HPDE6-E6E7 (cell line): ENCODE data around the gene KRTAP5-10.
"Not testable (repeated sequence)": the region's sequence is repeated elsewhere in the genome, so short reads cannot be mapped to it uniquely, and the experiment has no call there.

Source experiments
- DNase-seq: peaks from one replicate; pipeline ENCODE4 v3.0.0; 2011; ENCODE audit warnings: missing footprints; ENCODE audit errors: extremely low spot score

KRTAP5-10 gene, protein sequence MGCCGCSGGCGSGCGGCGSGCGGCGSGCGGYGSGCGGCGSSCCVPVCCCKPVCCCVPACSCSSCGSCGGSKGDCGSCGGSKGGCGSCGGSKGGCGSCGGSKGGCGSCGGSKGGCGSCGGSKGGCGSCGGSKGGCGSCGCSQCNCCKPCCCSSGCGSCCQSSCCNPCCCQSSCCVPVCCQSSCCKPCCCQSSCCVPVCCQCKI

DNA sequence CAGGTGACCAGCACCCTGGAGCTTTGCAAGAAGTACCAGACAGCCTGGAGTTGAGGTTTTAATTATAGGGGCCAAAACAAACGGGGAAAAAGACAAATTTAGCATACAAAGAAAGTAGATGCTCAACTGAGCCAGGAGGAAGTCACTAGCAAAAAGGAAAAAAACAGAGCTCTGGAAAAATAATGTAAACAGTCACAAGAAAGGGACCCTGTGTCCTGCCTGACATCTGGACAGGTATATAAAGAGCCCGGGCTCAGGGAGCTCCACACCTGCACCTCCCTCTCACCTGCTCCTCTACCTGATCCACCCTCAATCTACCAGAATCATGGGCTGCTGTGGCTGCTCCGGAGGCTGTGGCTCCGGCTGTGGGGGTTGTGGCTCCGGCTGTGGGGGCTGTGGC is at the start of gene KRTAP5-10:
Gene KRTAP5-10, plus strand, starts transcription at position 301 of the 400 bp plus-strand sequence. Its CDS starts 25 bp downstream, at position 326.
- no peak for DNase-seq

DNA sequence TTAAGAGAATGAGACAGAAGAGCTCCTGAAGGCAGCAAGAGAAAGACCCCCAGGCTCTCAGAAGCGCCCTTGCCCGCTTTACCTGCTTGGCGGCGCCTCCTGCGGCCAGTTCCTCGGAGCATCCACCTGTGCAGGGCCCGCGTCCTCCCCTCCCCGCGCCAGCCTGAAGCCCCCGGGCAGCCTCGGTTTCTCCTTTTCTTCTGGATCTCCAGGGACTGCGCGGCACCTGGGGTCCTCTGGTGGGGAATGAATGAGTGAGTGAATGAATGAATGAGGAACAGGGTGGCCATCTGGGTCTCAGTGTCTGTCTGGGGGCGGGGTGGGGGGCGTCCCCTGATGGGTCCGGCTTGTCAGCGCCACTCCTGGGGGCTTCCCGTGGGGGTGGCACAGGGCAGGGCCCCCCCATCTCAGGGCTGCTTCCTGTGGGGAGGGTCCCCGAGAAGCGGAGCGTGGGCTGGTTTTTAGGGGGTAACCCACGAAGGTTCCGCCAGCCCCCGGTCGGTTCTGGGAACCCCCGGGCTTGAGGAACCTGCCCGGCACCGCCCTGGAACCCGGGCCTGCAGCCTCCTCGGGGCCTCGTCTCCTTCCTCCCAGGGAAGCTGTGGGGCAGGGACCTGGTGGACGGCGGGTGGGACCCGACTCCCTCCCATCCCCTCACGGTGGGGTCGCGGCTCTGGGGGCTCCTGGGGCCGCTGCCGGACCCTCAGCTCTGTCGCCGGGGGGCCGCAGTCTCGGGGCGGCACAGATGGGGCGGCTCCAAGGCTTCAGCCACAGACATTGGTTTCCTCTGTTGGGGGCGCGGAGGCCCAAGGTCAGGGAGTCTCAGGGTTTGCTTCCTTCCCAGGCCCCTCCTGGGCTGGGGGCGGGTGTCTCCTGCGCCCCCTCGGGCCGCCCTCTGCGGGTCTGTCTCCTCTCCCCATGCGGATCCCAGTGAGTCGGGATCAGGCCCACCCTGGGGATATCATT is 46.6 kb upstream of the KRTAP5-10 start:
- no peak for DNase-seq

DNA sequence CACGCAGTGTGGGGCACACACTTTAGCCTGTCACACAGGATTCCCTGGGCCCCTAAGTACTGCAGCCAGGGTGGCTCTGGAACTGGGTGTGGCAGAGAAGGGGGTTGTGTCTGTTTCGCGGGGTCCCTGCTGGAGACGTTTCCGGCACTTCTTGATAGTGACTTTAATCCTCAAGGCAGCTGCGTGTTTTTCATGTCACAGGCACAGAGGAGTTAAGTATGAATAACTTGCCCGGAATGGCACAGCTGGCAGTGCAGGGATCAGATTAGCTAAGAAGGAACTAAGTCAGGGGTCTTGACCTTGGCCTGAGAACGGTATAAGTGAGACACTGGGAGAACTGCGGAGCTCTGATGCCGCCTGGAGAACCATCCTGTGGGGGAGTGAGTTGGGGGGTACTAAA is 45.8 kb upstream of the KRTAP5-10 start:
- DNase-seq: no peak

DNA sequence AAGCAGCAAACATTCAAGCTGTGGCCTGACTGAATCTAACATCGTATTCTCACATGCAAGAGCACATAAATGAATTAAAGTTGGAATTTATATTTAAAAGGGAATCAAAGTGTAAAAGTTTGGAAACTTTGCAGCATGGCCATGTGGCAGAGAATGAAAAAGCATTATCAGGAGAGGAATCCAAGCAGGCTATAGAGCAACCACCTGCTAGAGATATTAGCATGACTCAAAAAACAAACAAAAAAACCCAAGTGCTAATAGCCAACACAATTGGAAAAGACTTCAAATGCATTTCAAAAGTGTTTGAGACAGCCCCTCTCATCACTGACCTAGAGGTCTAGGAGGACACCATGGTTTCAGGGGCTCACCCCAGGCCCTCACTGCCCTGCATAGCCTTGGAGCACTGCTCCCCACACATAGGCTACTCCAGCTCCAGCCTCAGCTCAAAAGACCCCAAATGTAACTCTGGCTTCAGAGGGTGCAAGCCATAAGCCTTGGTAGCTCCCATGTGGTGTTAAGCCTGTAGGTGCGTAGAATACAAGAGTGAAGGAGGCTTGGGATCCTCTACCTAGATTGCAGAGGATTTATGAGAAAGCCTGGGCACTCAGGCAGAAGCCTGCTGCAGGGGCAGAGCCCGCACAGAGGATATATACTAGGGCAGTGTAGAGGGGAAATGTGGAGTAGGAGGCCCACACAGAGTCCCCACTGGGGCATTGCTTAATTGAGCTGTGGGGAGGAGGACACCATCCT is 40.0 kb upstream of the KRTAP5-10 start:
- DNase-seq: no peak

DNA sequence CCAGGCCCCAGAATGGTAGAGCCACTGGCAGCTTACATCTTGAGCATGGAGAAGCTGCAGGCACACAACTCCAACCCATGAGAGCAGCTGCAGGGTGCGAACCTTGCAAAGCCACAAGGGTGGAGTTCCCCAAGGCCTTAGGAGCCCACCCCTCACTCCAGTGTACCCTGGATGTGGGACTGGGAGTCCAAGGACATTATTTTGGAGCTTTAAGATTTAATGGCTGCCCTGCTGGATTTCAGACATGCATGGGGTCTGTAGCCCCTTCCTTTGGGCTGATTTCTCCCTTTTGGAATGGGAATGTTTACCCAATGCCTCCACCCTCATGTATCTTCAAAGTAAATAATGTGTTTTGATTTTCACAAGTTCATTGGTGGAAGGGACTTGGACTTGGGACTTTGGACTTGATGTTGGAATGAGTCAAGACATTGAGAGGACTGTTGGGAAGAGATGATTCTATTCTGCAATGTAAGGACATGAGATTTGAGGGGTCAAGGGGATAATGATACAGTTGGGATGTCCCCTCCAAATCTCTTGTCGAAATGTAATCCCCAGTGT is 39.3 kb upstream of the KRTAP5-10 start:
- no peak for DNase-seq

DNA sequence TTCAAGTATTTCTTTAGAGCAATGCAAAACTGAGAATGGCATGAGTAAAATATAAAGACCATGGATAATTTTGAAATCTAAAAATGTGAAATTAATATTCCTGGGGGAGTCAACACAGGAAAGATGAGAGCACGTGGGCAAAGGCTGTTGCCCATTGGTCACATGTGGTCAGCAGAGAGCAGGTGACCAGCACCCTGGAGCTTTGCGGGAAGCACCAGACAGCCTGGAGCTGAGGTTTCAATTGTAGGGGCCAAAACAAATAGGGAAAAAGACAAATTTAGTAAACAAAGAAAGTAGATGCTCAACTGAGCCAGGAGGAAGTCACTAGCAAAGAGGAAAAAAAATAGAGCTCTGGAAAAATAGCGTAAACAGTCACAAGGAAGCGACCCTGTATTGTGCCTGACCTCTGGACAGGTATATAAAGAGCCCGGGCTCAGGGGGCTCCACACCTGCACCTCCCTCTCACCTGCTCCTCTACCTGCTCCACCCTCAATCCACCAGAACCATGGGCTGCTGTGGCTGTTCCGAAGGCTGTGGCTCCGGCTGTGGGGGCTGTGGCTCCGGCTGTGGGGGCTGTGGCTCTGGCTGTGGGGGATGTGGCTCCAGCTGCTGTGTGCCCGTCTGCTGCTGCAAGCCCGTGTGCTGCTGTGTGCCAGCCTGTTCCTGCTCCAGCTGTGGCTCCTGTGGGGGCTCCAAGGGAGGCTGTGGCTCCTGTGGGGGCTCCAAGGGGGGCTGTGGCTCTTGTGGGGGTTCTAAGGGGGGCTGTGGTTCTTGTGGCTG is 38.4 kb upstream of the KRTAP5-10 start, which contains the start of gene KRTAP5-7:
Gene KRTAP5-7, plus strand, starts transcription at position 472 of the 780 bp plus-strand sequence. Its CDS starts 34 bp downstream, at position 506.
- DNase-seq: not testable (repeated sequence)

DNA sequence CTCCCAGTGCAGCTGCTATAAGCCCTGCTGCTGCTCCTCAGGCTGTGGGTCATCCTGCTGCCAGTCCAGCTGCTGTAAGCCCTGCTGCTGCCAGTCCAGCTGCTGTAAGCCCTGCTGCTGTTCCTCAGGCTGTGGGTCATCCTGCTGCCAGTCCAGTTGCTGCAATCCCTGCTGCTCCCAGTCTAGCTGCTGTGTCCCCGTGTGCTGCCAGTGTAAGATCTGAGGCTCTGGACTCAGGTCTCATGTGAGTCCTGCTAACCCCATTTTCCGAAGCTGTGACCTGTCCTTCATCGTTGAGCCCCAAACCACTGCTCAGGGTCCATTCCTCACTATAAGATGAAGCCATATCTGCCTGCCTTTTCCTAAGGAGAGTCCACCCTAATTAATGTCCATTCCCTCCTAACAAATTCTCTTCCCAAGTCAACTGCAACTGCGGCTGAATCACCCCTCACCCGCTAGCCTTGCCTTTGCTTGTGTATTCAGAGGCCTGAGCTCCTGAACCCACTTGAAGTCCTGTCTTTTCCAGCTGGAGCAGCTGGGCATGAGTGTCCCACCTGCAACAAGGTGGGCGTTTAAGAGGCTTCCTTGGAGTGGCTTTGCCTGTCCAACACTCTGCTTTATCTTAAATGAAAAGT is 37.7 kb upstream of the KRTAP5-10 start:
- no peak for DNase-seq

DNA sequence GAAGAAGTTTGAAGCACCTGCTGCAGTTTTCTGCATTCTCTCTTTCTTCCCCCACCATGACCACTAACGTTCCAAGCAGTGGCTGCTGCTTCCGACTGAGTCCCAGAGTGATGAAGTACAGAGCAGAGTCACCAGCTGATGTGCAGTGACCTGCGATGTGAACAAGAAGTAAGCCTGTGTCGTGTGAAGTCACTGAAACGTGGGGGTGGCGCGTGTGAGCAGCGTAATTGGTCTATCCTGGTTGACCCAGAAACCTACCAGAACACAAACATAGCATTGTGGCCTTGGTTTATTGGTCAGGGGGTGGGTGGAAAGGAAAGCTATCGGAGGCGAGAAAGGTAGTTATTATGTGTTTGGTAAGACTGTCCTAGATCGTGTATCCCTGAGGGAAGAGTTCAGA is 34.8 kb upstream of the KRTAP5-10 start:
- no peak for DNase-seq

DNA sequence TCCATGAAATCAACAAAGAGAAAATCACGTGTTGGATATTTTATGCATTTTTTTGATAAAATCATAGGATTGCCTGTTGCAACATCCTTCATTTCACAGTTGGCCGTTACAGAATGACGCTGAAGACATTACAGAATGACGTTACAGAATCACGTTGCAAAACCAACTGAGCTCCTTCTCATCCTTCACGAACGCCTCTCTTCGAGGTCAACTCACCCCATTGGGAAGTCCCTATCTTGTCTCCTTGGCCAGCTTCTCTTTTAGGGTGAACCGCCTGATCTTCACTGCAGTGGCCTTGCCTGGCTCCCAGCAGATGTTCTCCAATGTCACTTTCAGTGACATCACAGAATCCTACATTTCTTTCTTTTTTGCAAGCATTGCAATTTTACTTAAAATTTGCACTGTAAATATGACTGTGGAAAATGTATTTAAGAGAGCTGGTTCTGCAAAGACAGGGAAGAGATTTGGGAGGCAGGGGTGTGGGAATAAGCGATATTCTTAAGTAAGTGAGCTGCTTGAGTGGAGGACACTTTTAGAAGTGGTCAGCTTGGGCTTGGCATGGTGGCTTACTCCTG is 33.2 kb upstream of the KRTAP5-10 start:
- no peak for DNase-seq

DNA sequence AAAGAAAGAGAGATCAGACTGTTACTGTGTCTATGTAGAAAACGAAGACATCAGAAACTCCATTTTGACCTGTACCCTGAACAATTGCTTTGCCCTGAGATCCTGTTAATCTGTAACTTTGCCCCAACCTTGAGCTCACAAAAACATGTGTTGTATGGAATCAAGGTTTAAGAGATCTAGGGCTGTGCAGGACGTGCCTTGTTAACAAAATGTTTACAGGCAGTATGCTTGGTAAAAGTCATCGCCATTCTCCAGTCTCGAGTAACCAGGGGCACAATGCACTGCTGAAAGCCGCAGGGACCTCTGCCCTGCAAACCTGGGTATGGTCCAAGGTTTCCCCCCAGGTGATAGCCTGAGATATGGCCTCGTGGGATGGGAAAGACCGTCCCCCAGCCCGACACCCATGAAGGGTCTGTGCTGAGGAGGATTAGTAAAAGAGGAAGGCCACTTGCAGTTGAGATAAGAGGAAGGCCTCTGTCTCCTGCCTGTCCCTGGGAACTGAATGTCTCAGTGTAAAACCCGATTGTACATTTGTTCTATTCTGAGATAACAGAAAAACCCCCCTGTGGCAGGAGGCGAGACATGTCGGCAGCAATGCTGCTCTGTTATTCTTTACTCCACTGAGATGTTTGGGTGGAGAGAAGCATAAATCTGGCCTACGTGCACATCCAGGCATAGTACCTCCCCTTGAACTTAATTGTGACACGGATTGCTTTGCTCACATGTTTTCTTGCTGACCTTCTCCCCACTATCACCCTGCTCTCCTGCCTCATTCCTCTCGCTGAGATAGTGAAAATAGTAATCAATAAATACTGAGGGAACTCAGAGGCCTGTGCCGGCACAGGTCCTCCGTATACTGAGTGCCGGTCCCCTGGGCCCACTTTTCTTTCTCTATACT is 30.4 kb upstream of the KRTAP5-10 start:
- DNase-seq: not testable (repeated sequence)

DNA sequence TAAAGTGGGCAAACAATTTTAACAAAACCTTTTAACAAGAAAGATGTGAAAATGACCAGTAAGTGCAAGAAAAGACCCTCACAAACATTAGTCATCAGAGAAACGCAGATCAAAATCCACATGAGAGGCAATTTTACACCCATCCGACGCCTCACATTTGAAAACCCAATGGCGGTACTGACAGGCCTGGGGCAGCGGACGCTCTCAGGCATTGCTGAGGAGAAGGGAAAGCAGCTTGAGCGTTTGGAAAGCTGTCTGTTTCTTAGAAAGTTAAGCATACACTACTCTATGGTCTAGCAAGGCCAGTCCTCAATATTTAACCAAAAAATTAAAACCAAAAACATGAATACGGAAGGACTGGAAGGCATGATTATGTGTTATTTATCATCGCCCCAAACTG is 29.5 kb upstream of the KRTAP5-10 start:
- no peak for DNase-seq

DNA sequence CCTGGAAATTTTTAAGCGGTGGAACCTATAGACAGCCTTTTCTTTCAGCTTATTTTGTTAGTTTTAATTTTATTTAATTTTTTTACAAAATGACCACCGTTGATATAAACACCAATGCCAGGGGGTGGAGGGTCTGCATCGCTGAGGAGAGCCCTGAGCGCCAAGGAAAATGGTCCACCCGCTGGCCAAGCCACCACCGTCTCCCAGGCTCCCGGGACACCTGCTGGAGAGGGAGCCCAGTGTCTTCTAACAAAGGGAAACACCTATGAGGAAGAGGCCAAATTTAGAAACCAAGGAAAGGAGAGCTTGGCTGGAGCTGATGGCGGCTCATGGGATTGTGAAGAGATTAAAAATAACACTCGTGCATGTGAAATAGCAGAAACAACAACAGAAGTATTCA is 27.8 kb upstream of the KRTAP5-10 start:
- DNase-seq: no peak

DNA sequence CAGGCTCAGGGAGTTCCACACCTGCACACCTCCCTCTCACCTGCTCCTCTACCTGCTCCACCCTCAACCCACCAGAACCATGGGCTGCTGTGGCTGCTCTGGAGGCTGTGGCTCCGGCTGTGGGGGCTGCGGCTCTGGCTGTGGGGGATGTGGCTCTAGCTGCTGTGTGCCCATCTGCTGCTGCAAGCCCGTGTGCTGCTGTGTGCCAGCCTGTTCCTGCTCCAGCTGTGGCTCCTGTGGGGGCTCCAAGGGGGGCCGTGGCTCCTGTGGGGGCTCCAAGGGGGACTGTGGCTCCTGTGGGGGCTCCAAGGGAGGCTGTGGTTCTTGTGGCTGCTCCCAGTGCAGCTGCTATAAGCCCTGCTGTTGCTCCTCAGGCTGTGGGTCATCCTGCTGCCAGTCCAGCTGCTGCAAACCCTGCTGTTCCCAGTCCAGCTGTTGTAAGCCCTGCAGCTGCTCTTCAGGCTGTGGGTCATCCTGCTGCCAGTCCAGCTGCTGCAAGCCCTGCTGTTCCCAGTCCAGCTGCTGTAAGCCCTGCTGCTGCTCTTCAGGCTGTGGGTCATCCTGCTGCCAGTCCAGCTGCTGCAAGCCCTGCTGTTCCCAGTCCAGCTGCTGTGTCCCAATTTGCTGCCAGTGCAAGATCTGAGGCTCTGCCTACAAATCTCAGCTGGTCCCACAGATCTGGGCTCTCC is 27.2 kb upstream of the KRTAP5-10 start, which contains the start of gene KRTAP5-8:
Gene KRTAP5-8, plus strand, starts transcription at position 49 of the 689 bp plus-strand sequence. Its CDS starts 31 bp downstream, at position 80.
- DNase-seq: not testable (repeated sequence)

DNA sequence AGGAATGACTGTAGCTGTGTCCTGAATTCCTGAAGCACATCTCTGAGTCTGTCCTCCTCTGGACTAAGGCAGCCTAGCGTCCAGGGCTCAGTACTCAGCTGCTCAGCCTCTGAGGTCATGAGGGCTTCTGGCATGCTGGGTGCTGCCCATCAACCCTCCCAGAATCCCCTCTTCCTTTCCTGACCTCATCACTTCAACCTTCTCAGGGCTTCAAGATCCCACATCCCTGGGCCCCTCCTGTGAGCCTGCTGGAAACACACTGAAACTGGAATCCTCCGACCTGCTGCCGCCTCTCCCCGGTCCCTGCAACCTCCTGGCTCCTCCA is 26.7 kb upstream of the KRTAP5-10 start:
- DNase-seq: no peak

DNA sequence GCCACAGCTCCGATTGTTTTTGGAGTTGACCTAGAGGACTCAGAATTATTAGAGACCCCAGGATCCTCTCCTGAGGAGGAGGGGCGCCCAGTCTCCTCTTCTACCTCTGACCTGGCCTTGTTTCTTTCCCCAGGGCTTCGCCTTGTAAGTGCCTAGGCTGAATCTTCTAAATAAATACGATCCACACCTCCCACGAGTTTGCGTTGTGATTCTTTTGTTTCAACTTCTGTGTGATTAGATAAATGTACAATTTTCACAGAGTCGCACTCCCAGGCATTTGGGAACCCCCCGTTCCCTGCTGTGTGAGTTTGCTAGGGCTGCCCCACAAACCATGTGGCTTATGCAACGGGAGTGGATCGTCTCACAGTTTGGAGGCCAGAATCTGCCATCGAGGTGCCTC is 26.3 kb upstream of the KRTAP5-10 start:
- DNase-seq: no peak

DNA sequence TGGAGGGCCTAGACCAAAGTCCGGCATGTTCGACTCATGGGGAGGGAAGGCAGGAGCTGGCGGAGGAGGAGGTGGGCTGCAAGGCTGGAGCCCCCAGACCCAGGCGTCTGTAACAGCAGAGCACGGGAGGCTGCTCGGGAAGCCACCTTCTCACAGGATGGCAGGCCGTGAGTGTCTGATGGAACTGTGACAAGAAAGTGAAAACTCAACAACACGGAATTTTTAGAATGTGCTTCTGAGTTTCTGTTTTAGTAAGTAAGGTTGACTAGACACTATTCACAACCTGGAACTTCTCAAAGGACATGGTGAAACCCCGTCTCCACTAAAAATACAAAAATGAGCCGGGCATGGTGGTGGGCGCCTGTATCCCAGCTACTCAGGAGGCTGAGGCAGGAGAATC is 25.4 kb upstream of the KRTAP5-10 start:
- not testable (repeated sequence) for DNase-seq

DNA sequence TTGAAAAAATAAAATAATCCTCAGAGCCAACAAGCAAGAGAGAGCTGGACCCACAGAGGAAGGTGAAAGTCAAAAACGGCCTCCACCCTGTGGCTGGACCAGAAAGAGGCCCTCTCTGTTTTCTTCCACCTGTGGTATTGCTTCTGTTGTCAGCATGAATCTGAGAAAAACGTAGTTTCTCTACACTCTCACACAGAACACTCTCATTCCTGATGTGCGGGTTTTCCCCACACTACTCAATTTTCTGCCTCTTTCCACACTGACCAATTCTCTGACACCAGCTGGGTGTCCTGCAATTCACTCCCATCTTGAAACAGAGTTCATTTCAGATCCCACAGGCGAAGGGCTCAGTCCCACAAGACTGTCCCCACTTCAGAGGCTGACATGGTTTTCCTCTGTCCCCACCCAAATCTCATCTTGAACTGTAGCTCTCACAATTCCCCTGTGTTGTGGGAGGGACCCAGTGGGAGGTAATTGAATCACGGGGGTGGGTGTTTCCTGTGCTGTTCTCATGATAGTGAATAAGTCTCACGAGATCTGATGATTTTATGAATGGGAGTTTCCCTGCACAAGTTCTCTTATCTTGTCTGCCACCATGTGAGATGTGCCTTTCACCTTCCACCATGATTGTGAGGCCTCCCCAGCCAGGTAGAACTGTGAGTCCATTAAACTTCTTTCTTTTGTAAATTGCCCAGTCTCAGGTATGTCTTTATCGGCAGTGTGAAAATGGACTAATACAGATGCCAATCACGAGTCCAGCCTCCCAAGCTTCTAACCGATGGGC is 24.6 kb upstream of the KRTAP5-10 start:
- not testable (repeated sequence) for DNase-seq

DNA sequence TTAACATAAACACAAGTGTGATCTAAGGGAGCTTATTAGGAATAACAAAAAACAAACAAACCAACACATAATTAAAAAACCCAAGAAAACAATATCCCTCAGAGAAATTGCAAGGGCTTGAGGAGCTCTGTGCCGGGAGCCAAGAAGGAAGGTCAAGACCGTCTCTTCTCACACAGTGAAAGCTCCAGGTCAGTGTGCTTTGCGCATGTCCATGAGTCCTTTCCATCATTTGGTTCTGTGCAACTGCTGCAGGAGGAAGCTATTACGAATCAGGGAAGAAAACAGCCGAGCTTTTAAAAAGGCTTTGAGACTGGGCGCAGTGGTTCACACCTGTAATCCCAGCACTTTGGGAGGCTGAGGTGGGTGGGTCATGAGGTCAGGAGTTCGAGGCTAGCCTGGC is 23.0 kb upstream of the KRTAP5-10 start:
- no peak for DNase-seq
